Fibroblast of skin of scalp (primary cell): ENCODE data around the gene SAMD9.
"Not testable (repeated sequence)": the region's sequence is repeated elsewhere in the genome, so short reads cannot be mapped to it uniquely, and the experiment has no call there.

ENCODE experiments used
- DNase-seq: peaks from one replicate; pipeline ENCODE4 v3.0.0-alpha.2; 2013

SAMD9 gene

DNA sequence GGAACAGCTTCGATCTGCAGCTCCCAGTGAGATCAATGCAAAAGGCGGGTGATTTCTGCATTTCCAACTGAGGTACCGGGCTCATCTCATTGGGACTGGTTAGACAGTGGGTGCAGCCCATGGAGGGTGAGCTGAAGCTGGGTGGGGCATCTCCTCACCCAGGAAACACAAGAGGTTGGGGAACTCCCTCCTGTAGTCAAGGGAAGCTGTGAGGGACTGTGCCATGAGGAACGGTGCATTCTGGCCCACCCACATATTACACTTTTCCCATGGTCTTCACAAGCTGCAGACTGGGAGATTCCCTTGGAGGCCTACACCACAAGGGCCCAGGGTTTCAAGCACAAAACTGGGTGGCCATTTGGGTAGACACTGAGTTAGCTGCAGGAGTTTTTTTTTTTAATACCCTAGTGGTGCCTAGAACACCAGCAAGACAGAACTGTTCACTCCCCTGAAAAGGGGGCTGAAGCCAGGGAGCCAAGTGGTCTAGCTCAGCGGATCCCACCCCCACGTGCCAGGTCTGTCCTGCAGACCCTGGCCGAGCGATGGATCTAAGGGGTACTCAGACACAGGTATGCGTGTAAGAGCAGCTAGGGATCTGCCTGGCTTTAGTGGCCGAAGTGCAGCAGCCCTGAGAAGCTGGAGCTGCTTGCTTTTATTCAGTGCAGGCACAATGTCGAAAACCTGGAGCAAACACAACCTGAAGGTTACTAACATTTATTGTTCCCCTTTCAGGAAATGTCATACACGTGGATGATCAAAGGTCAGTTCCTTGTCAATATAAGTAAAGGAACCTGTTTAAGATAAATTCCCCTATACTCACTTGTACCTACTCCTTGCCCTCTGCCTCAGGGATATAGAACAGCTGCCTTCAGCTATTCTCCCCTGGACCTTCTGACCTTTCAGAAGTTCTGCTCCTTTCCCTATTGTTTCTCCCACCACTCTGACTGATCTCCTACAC, 3.1 kb upstream of the SAMD9 start:
- no peak for DNase-seq

- peak; percentile 70 for DNase-seq
Measured at GRCh38 chr7:93119191-93119905, 1.6 kb upstream of the SAMD9 start.

DNA sequence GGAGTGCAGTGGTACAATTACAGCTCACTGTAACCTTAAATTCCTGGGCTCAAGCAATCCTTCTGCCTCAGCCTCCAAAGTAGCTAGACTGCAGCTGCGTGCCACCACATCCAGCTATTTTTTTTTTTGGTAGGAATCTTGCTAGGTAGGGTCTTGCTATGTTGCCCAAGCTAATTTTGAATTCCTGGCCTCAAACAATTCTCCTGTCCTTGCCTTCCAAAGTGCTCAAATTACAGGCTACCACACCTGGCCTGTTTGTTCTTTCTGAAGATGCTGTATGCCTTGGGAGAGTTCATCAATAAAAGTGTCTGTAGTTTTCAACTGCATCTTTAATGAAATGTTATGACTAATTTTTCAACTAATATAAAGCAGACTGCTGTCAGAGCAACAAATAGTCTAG, 452 bp downstream of the SAMD9 start:
- DNase-seq: no peak

GRCh38 chr7:93115796-93116195, 2.0 kb downstream of the SAMD9 start:
- peak; percentile 37 for DNase-seq

DNA sequence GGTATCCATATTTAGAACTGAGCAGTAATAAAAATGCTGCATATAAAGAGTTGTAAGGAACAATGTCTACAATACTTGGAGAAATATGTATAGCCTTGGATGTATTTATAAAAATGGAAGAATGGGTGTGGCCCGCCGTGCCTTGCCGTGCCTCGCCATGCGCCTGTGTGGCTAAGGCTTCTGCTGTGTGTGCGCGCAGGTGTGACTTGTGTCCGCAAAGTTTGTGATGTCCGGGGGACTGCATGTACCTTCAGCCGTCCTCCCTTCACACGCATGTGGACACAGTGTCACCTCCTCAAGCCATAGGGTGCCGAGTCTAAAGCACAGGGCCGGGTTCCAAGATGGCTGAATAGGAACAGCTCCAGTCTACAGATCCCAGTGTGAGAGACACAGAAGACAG, 9.8 kb downstream of the SAMD9 start:
- no peak for DNase-seq

DNA sequence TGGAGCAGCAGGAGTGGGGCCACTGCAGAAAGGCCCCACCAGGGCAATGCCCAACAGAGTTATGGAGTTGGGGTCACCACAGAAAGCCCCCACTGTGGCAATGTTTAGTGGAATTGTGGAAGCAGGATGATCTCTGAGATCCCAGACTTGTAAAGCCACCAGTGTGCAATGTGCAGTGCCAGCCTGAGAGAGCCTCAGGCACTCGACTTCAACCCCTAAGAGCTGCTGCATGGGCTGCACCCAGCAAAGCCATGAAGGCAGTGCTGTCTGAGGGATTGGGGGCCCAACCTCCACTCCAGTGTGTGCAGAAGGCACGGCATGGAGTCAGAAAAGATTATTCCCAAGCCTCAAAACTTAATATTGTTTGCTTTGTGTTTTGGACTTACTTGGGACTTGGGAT, 20.4 kb downstream of the SAMD9 start:
- DNase-seq: no peak

GRCh38 chr7:93092757-93093370, 24.9 kb downstream of the SAMD9 start:
- DNase-seq: peak; percentile 47

- DNase-seq: not testable (repeated sequence)
Measured at GRCh38 chr7:93073357-93073756, 44.4 kb downstream of the SAMD9 start.

DNA sequence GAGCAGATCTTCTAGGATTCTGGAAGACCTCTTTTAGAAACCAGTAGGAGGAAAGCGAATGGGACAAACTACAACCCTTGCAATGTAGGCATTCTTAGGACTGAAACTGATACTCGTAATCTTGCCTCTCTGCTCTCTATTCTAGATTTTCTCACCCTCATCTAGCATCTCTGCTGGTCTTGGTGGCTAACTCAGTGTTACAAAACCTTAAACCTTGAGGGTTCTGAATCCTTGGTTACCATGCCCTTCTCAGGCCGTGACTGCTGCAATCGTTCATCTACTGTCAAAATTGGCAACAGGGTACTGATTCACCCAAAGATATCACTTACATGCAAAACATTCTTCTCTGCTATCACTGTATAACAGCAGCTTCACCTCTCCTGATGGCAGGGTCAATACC, 55.2 kb downstream of the SAMD9 start:
- DNase-seq: no peak

DNA sequence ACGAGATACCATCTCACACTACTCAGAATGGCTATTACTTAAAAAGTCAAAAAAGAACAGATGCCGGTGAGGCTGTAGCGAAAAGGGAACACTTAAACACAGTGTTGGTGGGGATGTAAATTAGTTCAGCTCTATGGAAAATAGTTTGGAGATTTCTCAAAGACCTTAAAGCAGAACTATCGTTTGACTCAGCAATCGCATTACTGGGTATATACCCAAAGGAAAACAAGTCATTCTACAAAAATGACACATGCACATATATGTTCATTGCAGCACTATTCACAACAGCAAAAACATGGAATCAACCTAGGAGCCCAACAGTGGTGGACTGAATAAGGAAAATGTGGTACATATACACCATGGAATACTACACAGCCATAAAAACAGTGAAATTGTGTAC, 56.9 kb downstream of the SAMD9 start:
- no peak for DNase-seq

GRCh38 chr7:93060025-93060424, 57.8 kb downstream of the SAMD9 start:
- DNase-seq: no peak

- not testable (repeated sequence) for DNase-seq
Measured at GRCh38 chr7:93056621-93057020, 61.2 kb downstream of the SAMD9 start.

GRCh38 chr7:93055543-93056107, 62.2 kb downstream of the SAMD9 start:
- DNase-seq: peak; percentile 54

GRCh38 chr7:93054975-93055374, 62.8 kb downstream of the SAMD9 start:
- DNase-seq: no peak

DNA sequence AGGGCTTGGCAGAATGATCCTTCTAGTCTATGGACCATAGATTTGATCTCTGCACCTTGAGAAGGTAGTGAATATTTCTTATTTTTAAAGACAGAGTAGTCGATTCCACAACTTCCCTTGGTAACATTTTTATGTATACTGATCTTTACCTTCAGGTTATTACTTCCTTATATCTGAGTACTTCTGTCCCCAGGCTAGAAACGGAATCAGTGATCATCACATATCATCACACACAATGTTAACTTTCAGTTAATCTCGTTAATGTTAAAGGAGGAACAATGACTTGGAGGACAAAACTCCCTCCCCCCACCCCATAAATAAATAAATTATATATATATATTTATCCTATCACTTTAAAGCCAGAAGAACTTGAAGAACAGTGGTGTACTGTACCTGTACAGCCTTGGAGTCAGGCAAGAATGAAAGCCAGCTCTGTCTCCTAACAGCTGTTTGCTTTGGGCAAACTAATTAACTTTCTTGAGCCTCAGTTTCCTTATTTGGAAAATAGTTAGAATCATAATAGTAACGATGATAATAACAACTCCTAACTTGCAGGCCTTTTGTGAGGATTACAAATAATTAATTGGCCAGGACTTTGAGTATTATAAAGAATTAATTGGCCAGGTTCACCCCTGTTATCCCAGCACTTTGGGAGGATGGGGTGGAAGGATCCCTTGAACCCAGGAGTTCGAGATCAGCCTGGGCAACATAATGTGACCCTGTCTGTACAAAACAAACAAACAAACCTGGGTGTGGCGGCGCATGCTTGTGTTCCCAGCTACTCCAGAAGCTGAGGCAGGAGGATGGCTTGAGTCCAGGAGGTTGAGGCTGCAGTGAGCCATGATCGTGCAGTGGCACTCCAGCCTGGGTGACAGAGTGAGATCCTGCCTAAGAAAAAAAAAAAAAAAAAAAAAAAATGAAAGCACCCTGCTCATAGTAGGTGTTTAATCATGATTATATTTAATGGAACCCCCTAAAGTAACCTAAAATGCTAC, 63.5 kb downstream of the SAMD9 start:
- no peak for DNase-seq

- DNase-seq: no peak
Measured at GRCh38 chr7:93053209-93053948, 64.4 kb downstream of the SAMD9 start.

DNA sequence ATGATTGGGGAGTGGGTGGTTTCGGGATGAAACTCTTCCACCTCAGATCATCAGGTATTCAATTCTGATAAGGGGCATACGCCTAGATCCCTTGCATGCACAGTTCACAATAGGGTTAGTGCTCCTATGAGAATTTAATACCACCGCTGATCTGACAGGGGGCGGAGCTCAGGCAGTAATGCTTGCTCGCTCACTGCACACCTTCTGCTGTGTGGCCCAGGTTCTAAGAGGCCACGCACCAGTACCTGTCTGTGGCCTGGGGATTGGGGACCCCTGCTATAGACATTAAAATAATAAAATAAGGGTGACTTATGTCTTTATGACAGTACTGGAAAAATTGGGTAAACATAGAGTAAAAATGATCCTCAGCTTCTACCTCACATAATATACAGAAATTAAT, 66.1 kb downstream of the SAMD9 start:
- no peak for DNase-seq
